ENCODE measurements around the gene COL12A1. TPM values are rescaled to one million over a fixed set of nuclear protein-coding genes. Genes with fewer than 3 reads are reported as not detected.

The COL12A1 gene
- total and polyA plus RNA-seq, 2 donors: 54.8 to 470 TPM

DNA sequence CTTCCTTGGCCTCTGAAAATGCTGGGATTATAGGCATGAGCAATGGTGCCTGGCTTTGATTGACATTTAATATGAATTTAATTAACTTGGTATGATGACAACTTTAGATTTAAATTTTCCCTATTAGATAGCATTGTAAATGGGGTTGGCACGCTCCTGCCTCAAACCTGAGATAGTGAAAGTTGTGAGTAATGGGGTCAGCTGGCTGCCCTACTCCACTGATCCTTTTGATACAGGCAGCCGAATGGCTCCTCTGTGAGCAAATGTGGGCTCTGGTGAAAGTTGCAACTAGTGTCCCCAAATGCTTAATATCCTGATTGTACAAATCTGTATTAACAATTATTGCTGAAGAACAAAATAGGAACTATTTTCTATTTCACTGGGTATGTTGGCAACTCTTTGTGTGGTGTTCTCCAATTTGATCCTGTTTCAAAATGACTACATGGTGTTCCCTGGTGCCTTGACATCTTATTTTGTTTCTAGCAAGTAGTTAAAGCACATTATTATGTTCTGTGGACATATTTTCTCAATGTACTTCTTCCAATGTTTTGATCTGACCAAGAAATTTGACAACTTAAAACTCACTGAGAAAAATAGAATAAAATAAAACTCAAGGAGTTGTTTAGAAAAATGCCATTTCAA lies 97.4 kb downstream of the COL12A1 start:
- DNase-seq (ENCODE audit: extremely low spot score): no peak
- 66% methylated on average over 2 of the region's 2 CpGs for WGBS
- Histone ChIP-seq H3K36me3 (ENCODE audit: insufficient read depth) (no peaks in the 10 kb centered on the region), H3K4me1 (ENCODE audit: insufficient read depth) (no peaks in the 10 kb centered on the region), H3K4me3 (ENCODE audit: low read depth, low read length) (no peak overlapping the region), H3K27ac (ENCODE audit: low read depth) (no peak overlapping the region)

DNA sequence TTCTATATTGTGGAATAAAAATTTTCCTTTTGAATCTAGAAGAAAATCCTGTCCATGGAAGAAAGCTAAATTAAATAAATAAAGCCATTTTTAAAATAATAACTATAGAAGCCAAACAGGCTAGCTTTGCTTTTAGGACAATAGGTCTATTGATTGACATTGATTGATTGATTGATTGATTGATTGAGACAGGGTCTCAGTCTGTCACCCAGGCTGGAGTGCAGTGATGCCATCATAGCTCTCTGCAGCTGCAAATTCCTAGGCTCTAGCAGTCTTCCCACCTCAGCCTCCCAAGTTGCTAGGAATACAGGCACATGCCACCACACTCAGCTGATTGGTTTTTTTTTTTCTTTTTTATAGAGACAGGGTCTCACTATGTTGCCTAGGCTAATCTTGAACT lies 97.9 kb downstream of the COL12A1 start:
- Histone ChIP-seq H3K27ac (ENCODE audit: low read depth) (no peak overlapping the region), H3K4me1 (ENCODE audit: insufficient read depth) (no peaks in the 10 kb centered on the region), H3K36me3 (ENCODE audit: insufficient read depth) (no peaks in the 10 kb centered on the region), H3K4me3 (ENCODE audit: low read depth, low read length) (no peak overlapping the region)
- DNase-seq (ENCODE audit: extremely low spot score): no peak

DNA sequence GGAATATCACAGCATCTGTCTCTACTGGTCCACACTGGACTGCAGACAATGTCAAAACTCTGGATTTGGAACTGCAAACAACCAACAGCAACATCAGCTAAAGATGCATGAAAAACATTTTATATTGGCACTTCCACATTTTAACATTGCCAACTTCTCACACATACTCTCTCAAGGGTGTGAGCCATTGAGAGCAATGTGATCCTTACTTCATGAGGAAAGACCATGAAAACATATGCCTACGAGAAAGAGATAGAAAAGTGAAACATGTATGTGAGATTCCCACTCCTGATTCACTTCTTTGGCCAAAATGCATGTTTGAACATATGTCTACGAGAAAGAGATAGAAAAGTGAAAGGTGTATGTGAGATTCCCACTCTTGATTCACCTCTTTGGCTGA lies 99.4 kb downstream of the COL12A1 start:
- Histone ChIP-seq H3K27ac (ENCODE audit: low read depth) (no peak overlapping the region), H3K4me1 (ENCODE audit: insufficient read depth) (no peaks in the 10 kb centered on the region), H3K36me3 (ENCODE audit: insufficient read depth) (no peaks in the 10 kb centered on the region), H3K4me3 (ENCODE audit: low read depth, low read length) (no peak overlapping the region)
- 95% methylated on average over 2 of the region's 2 CpGs for WGBS
- DNase-seq (ENCODE audit: extremely low spot score): no peak

DNA sequence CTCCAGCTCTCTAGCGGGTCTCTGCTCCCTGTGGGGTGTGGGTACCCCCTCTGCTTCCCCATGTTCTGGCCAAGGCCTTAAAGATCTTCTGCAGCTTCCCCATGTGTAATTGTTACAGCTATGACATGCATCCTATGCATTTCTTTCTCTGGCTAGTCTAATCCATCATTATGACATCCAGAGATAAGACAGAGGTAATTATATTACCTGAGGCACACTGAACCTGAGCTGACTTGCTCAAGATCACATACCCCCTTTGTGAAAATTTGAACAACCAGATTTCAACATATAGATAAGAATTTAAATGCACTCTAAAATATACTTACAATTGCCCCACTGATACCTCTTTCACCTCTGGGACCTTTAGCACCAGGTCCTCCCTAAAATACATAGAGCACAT lies 102.4 kb downstream of the COL12A1 start:
- H3K27ac ChIP-seq (ENCODE audit: low read depth): no peak overlapping the region
- no peak overlapping the region for H3K4me3 ChIP-seq (ENCODE audit: low read depth, low read length)
- no peaks in the 10 kb centered on the region for H3K4me1 ChIP-seq (ENCODE audit: insufficient read depth)
- peaks cover 2% of the 10 kb centered on the region for H3K36me3 ChIP-seq (ENCODE audit: insufficient read depth)
- no peak for DNase-seq (ENCODE audit: extremely low spot score)
- WGBS: 84% methylated on average over 1 of the region's 1 CpG

DNA sequence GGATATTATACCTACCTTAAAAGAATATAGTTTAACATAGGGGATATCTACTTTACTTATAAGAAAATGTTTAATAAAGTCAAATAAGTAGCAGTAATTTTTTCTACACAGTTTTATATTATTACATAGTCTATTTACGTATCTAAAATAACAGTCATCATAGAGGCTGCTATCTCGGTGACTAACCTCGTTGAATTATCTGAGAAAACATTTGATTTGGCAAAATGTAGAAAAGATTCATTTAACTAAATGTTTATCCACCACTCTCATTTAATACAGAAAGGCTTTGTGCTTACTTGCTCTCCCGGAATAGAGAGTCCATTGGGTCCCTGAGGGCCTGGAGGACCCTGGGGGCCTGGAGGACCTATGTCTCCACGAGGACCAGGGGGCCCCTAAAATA lies 103.6 kb downstream of the COL12A1 start:
- Histone ChIP-seq H3K4me1 (ENCODE audit: insufficient read depth) (no peaks in the 10 kb centered on the region), H3K27ac (ENCODE audit: low read depth) (no peak overlapping the region), H3K36me3 (ENCODE audit: insufficient read depth) (peaks cover 2% of the 10 kb centered on the region), H3K4me3 (ENCODE audit: low read depth, low read length) (no peak overlapping the region)
- 69% methylated on average over 5 of the region's 5 CpGs for WGBS
- DNase-seq (ENCODE audit: extremely low spot score): no peak

DNA sequence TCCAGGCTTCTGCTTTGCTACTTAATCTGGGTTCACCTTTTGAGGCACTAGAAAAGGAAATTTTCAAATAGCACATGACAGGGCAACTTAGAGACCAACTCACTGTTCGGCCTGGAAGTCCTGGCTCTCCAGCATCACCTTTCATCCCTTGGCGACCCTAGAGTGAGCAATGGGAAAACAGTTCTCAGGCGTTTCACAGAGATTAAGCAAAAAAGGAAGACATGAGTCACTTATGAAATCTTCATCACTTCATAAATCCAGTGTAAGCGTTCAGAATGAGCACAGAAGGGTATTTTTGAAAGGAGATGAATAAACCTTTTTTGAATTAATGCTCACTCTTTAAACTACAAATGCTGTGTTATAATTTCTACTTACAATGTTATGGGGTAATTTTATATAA lies 104.0 kb downstream of the COL12A1 start:
- H3K27ac ChIP-seq (ENCODE audit: low read depth): no peak overlapping the region
- no peaks in the 10 kb centered on the region for H3K4me1 ChIP-seq (ENCODE audit: insufficient read depth)
- no peak overlapping the region for H3K4me3 ChIP-seq (ENCODE audit: low read depth, low read length)
- DNase-seq (ENCODE audit: extremely low spot score): no peak
- peaks cover 2% of the 10 kb centered on the region for H3K36me3 ChIP-seq (ENCODE audit: insufficient read depth)
- 61% methylated on average over 4 of the region's 4 CpGs for WGBS

DNA sequence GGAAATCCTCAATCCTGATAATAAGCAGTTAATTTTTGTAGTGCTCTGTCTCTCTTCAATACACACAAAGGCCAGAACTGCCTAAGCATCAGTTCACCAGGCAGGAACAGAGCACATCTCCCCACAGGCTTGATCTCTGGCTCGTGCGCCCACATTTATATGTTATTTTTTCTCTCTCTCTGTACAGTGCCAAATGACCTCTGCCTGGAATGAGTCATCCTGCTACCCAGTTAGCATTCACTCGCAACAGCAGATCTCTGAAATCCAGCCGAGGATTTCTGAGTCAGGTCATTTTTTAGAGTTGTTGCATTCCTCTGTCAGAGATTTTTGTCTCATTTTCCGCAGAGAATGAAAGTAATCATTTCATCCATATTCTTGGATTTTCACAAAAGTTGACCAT lies 107.1 kb downstream of the COL12A1 start:
- peaks cover 2% of the 10 kb centered on the region for H3K36me3 ChIP-seq (ENCODE audit: insufficient read depth)
- H3K4me1 ChIP-seq (ENCODE audit: insufficient read depth): no peaks in the 10 kb centered on the region
- H3K27ac ChIP-seq (ENCODE audit: low read depth): no peak overlapping the region
- peak; percentile 67 for DNase-seq (ENCODE audit: extremely low spot score)
- no peak overlapping the region for H3K4me3 ChIP-seq (ENCODE audit: low read depth, low read length)
- 11% methylated on average over 5 of the region's 5 CpGs for WGBS

DNA sequence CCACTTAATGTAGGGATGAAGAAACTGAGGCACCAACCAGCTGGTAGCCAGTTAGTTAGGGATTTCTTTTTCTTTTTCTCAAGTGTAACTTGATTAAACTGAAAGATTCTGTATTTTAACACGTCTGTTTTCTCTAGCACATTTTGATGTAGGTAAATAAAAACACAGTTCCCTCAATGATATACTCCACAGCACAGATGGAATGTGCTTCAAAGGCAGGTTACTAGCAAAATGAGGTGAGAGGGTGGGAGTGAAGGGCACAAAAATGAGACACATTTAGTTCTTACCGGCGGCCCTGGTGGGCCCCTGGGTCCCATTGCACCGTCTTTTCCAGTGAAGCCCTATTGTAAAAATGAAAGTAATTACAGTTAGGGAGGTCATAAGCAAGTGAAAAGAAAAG lies 108.9 kb downstream of the COL12A1 start:
- 91% methylated on average over 4 of the region's 4 CpGs for WGBS
- H3K36me3 ChIP-seq (ENCODE audit: insufficient read depth): peaks cover 2% of the 10 kb centered on the region
- H3K4me1 ChIP-seq (ENCODE audit: insufficient read depth): no peaks in the 10 kb centered on the region
- no peak overlapping the region for H3K4me3 ChIP-seq (ENCODE audit: low read depth, low read length)
- DNase-seq (ENCODE audit: extremely low spot score): no peak
- no peak overlapping the region for H3K27ac ChIP-seq (ENCODE audit: low read depth)

DNA sequence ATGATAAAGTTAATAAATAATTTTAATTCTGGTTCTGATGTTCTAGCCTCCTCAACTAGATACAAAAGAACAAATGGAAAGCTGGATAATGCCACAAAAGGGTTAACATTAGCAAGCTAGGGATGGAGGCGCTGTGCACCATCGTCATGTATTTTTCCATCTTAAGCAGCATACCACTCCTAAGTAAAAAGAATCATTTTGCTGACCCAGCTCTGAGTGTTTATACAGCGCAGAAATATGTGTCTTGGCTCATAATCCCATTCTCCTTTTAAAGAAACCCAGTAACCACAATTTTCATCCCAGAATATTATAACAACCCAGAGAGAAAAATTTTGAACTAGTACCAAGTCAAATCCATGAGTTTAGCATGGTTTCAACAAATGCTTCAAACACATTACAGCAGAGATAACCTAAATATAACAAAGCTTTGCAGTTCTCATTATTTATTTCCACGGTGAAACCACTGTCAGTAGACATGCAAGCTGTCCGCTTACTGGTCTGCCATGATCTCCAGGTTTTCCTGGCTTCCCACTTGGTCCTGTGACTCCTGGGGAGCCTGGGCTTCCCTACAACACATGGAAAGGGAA lies 111.1 kb downstream of the COL12A1 start:
- Histone ChIP-seq H3K36me3 (ENCODE audit: insufficient read depth) (no peaks in the 10 kb centered on the region), H3K4me3 (ENCODE audit: low read depth, low read length) (no peak overlapping the region), H3K4me1 (ENCODE audit: insufficient read depth) (no peaks in the 10 kb centered on the region), H3K27ac (ENCODE audit: low read depth) (no peak overlapping the region)
- no peak for DNase-seq (ENCODE audit: extremely low spot score)
- 21% methylated on average over 5 of the region's 5 CpGs for WGBS

DNA sequence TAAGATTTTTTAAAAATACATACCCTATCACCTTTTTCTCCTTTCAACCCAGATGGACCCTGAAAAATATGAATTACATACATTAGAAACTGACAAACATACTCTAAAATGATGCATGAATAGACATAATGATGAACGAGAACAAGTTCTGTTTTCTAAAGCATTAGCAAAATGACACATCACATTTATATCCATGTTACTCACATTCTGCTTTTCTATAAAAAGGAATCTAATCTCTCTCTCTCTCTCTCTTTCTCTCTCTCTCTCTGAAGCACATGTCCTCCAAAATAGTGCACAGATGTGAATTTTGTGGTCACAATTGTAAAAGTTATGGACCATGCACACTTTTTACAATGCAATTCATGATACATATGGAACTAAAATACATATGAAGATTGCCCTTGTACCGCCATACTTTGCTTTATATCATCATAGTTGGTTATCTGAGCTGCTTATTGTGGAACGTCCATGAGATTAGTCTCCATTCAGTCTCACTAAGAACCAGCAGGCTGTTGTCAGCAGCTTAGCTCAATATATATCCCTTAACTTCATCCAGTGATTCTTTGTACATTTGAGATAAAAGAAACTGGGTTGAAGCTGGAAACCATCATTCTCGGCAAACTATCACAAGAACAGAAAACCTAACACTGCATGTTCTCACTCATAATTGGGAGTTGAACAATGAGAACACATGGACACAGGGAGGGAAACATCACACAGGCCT lies 114.2 kb downstream of the COL12A1 start:
- H3K27ac ChIP-seq (ENCODE audit: low read depth): no peak overlapping the region
- 59% methylated on average over 4 of the region's 4 CpGs for WGBS
- no peaks in the 10 kb centered on the region for H3K36me3 ChIP-seq (ENCODE audit: insufficient read depth)
- H3K4me3 ChIP-seq (ENCODE audit: low read depth, low read length): no peak overlapping the region
- H3K4me1 ChIP-seq (ENCODE audit: insufficient read depth): no peaks in the 10 kb centered on the region
- no peak for DNase-seq (ENCODE audit: extremely low spot score)

DNA sequence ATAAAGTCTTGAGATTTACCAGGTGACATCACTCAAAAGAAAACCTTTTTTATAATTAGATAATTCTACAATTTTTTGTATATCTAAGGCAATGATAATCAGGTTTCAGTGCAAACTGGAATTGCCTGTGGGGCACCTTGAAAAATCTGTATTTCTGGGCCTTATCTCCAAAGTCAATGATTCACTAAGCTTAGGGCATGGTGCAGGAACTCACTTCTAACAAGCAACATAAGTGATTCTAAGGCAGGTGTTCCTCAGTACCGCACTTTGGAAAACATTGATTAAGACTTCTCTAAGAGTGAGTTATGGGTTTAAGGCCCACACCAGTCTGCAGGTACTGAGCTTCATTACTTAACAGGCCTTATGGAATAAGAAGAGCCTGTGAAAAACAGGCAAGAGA lies 115.3 kb downstream of the COL12A1 start:
- 88% methylated on average over 1 of the region's 1 CpG for WGBS
- Histone ChIP-seq H3K4me3 (ENCODE audit: low read depth, low read length) (no peak overlapping the region), H3K27ac (ENCODE audit: low read depth) (no peak overlapping the region), H3K4me1 (ENCODE audit: insufficient read depth) (no peaks in the 10 kb centered on the region), H3K36me3 (ENCODE audit: insufficient read depth) (no peaks in the 10 kb centered on the region)
- DNase-seq (ENCODE audit: extremely low spot score): no peak

DNA sequence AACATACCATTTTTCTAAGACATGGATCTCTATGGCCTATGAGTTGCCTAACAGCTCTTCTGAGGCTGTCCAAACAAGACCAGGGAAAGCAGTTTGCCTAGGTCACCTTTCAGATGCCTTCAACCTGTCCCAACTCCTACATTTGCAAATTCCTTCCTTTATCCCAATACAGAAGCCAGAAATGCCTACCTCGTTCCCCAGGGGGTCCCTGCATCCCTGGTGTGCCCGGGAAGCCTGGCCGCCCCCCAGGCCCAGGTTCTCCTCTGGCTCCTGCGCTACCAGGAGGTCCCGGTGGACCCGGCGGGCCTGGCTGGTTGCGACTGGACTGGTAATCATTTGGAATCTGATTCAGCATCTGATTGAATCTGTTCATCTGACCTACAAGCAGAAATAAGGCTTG lies 115.9 kb downstream of the COL12A1 start:
- Histone ChIP-seq H3K4me1 (ENCODE audit: insufficient read depth) (peaks cover 1% of the 10 kb centered on the region), H3K36me3 (ENCODE audit: insufficient read depth) (no peaks in the 10 kb centered on the region), H3K27ac (ENCODE audit: low read depth) (no peak overlapping the region), H3K4me3 (ENCODE audit: low read depth, low read length) (no peak overlapping the region)
- no peak for DNase-seq (ENCODE audit: extremely low spot score)
- 91% methylated on average over 8 of the region's 8 CpGs for WGBS

DNA sequence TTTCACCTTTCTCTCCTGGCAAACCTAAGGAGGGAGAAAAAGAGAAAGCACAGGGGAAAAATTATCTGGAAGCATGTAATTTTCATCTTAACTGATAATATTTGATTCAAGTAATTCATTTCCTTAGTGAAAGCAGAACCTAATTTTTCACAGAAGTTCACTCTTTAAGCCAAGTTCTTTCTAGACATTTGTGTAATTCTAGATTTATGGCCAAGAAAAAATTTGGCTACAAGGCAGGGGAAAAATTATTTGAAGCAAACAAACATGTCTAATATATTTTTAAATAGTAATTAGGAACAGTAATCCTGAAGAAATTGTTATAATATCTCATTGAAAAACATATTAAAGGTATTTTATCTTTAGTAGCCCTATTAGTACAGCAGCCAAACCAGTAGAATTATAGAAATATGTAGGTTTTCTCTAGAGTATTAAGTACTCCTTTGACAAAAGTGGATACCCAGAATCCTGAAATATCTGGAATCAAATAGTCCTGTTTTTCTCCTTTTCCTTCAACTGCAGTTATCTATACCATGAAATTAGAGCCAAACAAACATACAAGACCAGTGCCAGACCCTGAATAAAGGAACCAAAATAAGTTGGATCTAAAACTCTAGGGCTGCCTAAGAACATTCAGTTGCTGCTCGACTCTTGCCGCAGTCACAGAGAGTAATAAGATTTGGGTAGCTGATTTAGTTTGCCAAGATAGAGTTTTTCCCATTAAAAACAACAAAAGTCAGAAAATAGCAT lies 116.5 kb downstream of the COL12A1 start:
- Histone ChIP-seq H3K36me3 (ENCODE audit: insufficient read depth) (no peaks in the 10 kb centered on the region), H3K4me3 (ENCODE audit: low read depth, low read length) (no peak overlapping the region), H3K4me1 (ENCODE audit: insufficient read depth) (peaks cover 1% of the 10 kb centered on the region), H3K27ac (ENCODE audit: low read depth) (no peak overlapping the region)
- no peak for DNase-seq (ENCODE audit: extremely low spot score)
- WGBS: 66% methylated on average over 2 of the region's 2 CpGs
